Liver (tissue), 9 donors: Measurements from ENCODE around the gene TCEA2. TPM values are rescaled to one million over a fixed set of nuclear protein-coding genes. Genes with fewer than 3 reads are reported as not detected.

ENCODE experiments used
- DNase-seq: peaks from one replicate; pipeline ENCODE4 v3.0.0-alpha.2; 2017; ENCODE audit warnings: low spot score
- H3K27ac ChIP-seq, 2 donors: one replicate each; pipeline ENCODE4 v1.7.0; 2013; ENCODE audit warnings: inconsistent platforms in 2 of 2, low read length in 2 of 2, control low read depth in 1 of 2, low read depth in 1 of 2, mild to moderate bottlenecking in 1 of 2
- H3K27me3 ChIP-seq, 4 donors: one replicate each; pipeline versions ENCODE4 v1.6.1 to v1.7.0; 2013; ENCODE audit warnings: low read length in 3 of 4, inconsistent platforms in 1 of 4, mild to moderate bottlenecking in 1 of 4, moderate library complexity in 1 of 4; ENCODE audit not compliant: control insufficient read depth in 4 of 4, insufficient read depth in 4 of 4
- H3K36me3 ChIP-seq, 4 donors: one replicate each; pipeline versions ENCODE4 v1.6.1 to v1.7.0; 2013; ENCODE audit warnings: low read length in 3 of 4, mild to moderate bottlenecking in 3 of 4, low read depth in 1 of 4, moderate library complexity in 1 of 4; ENCODE audit not compliant: control insufficient read depth in 4 of 4, insufficient read depth in 3 of 4
- H3K4me1 ChIP-seq, 4 donors: one replicate each; pipeline versions ENCODE4 v1.6.1 to v1.7.0; 2013; ENCODE audit warnings: low read length in 3 of 4, mild to moderate bottlenecking in 3 of 4, moderate library complexity in 1 of 4; ENCODE audit not compliant: control insufficient read depth in 4 of 4, insufficient read depth in 4 of 4
- H3K4me3 ChIP-seq, 3 donors: one replicate each; pipeline versions ENCODE4 v1.6.1 to v1.7.0; 2013; ENCODE audit warnings: low read length in 3 of 3, control low read depth in 1 of 3, low read depth in 1 of 3, mild to moderate bottlenecking in 1 of 3
- H3K9ac ChIP-seq, 2 donors: one replicate each; pipeline ENCODE4 v1.7.0; 2013; ENCODE audit warnings: low read length in 2 of 2, mild to moderate bottlenecking in 2 of 2, moderate library complexity in 2 of 2, control low read depth in 1 of 2, low read depth in 1 of 2
- H3K9me3 ChIP-seq, 4 donors: one replicate each; pipeline versions ENCODE4 v1.6.1 to v1.7.0; 2013; ENCODE audit warnings: low read length in 3 of 4; ENCODE audit not compliant: control insufficient read depth in 4 of 4
- EGR1 ChIP-seq, 2 donors: IDR thresholded peaks; 2 replicates each; pipeline ENCODE4 v1.6.1; 2016 to 2018; ENCODE audit warnings: antibody characterized with exemption in 2 of 2, low read depth in 2 of 2
- FOXA1 ChIP-seq: IDR thresholded peaks from 2 replicates; pipeline ENCODE4 v1.6.1; 2016; ENCODE audit warnings: antibody characterized with exemption
- FOXA2 ChIP-seq: IDR thresholded peaks from 2 replicates; pipeline ENCODE4 v1.6.1; 2016; ENCODE audit warnings: antibody characterized with exemption
- GABPA ChIP-seq, 2 donors: IDR thresholded peaks in 1 of 2; conservative IDR thresholded peaks in 1 of 2; 2 replicates each; pipeline ENCODE4 v1.6.1; 2016; ENCODE audit warnings: antibody characterized with exemption in 2 of 2, mild to moderate bottlenecking in 1 of 2, moderate library complexity in 1 of 2
- HNF4A ChIP-seq, 2 donors: conservative IDR thresholded peaks; 2 replicates each; pipeline ENCODE4 v1.6.1; 2016; ENCODE audit warnings: antibody characterized with exemption in 2 of 2, mild to moderate bottlenecking in 2 of 2
- HNF4G ChIP-seq: IDR thresholded peaks from 2 replicates; pipeline ENCODE4 v1.6.1; 2016; ENCODE audit warnings: antibody characterized with exemption
- JUND ChIP-seq, 2 donors: IDR thresholded peaks; 2 replicates each; pipeline ENCODE4 v1.6.1; 2016; ENCODE audit warnings: antibody characterized with exemption in 2 of 2
- NR2F2 ChIP-seq: IDR thresholded peaks from 2 replicates; pipeline ENCODE4 v1.6.1; 2016; ENCODE audit warnings: antibody characterized with exemption
- RAD21 ChIP-seq, 2 donors: IDR thresholded peaks; 2 replicates each; pipeline ENCODE4 v1.6.1; 2016; ENCODE audit warnings: antibody characterized with exemption in 2 of 2, mild to moderate bottlenecking in 2 of 2
- RXRA ChIP-seq, 2 donors: IDR thresholded peaks; 2 replicates each; pipeline ENCODE4 v1.6.1; 2017 to 2018; ENCODE audit warnings: antibody characterized with exemption in 2 of 2, mild to moderate bottlenecking in 1 of 2
- SP1 ChIP-seq: IDR thresholded peaks from 2 replicates; pipeline ENCODE4 v1.6.1; 2018; ENCODE audit warnings: antibody characterized with exemption, mild to moderate bottlenecking
- TAF1 ChIP-seq: conservative IDR thresholded peaks from 2 replicates; pipeline ENCODE4 v1.6.1; 2016; ENCODE audit warnings: antibody characterized with exemption, mild to moderate bottlenecking
- YY1 ChIP-seq: IDR thresholded peaks from 2 replicates; pipeline ENCODE4 v1.6.1; 2016; ENCODE audit warnings: antibody characterized with exemption, mild to moderate bottlenecking
- WGBS: extraction: QIAGEN DNeasy Blood & Tissue Kit; methylation state at CpG from one replicate; pipeline ENCODE4 v1.1.7; 2013; 5-methylcytosine and 5-hydroxymethylcytosine counted together
- polyA plus RNA-seq, 2 donors: library from polyadenylated mRNA; stranded (reverse) in 1 of 2; unstranded in 1 of 2; fragments of 200-250 nt in 1 of 2; fragments of >200 nt in 1 of 2; fragmentation: Nextera tagmentation in 1 of 2; extraction: Ambion mirVana in 1 of 2; gene quantifications; one replicate each; pipeline versions ENCODE4 v1.2.1 to v1.2.3, GENCODE V29; 2013 to 2015
- total RNA-seq, 2 donors: library from RNA; depleted of rRNA; stranded (reverse); fragments of >200 nt; gene quantifications; one replicate each; pipeline ENCODE4 v1.2.3, GENCODE V29; 2014
- TF ChIP-seq, protein P1 (sequence below): fragments of 150-350 bp; IDR thresholded peaks from 2 replicates; pipeline ENCODE4 v1.5.1; 2017; ENCODE audit warnings: improper control_type of control experiment, low read depth, low read length; ENCODE audit not compliant: missing input control
- TF ChIP-seq, protein P2 (sequence below): IDR thresholded peaks from 2 replicates; pipeline ENCODE4 v1.6.1; 2016; ENCODE audit warnings: antibody characterized with exemption
- TF ChIP-seq, protein P3 (sequence below): IDR thresholded peaks from 2 replicates; pipeline ENCODE4 v1.6.1; 2016; ENCODE audit warnings: antibody characterized with exemption, mild to moderate bottlenecking
- TF ChIP-seq, protein P4 (sequence below): IDR thresholded peaks from 2 replicates; pipeline ENCODE4 v1.6.1; 2016; ENCODE audit warnings: antibody characterized with exemption
- TF ChIP-seq, protein P5 (sequence below): IDR thresholded peaks from 2 replicates; pipeline ENCODE4 v1.6.1; 2016; ENCODE audit warnings: antibody characterized with exemption
- donor health status: healthy.
- donor health status: healthy.
- donor health status: healthy.
- donor health status: healthy.
- donor health status: healthy.

Gene TCEA2
- total and polyA plus RNA-seq, 4 donors: 4.6 to 22.6 (median 11.8) TPM

DNA sequence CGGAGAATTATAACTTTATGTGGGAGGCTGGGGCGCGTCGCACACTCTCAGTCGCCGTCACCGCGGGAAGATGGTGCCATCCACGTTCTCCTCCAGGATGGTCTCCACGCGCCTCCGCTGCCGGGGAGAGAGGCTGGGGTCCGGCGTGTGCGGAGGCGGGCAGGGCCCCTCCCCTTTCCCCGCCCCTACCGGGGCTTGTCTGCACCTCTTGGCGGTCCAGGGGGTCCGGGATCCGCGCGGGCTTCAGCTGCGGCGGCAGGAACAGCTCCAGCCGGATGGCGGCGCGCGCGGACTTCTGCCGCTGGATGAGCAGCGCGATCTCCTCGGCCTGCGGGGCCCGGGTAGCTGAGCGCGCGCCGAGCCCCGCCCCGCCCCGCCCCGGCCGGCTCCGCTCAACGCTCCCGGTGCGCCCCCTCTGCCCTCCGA, 20.4 kb downstream of the TCEA2 start:
- Histone ChIP-seq H3K36me3 (no peaks in the 10 kb centered on the region), H3K4me1 (peaks cover 14 to 29% (median 19%) of the 10 kb centered on the region in 4 donors), H3K9me3 (no peaks in the 10 kb centered on the region), H3K9ac (no peak overlapping the region), H3K27ac (no peak overlapping the region), H3K27me3 (peaks cover 0 to 6% (median 0%) of the 10 kb centered on the region in 4 donors), H3K4me3 (peak overlapping the region in 1 of 3 donors; percentile 53)
- DNase-seq: peak; percentile 58
- TF ChIP-seq NR2F2 (no peak), RAD21 (IDR thresholded peaks at IDR 0.05) (peak in 1 of 2 donors; percentile 62), FOXA2 (no peak)
- TF ChIP-seq, protein P1, sequence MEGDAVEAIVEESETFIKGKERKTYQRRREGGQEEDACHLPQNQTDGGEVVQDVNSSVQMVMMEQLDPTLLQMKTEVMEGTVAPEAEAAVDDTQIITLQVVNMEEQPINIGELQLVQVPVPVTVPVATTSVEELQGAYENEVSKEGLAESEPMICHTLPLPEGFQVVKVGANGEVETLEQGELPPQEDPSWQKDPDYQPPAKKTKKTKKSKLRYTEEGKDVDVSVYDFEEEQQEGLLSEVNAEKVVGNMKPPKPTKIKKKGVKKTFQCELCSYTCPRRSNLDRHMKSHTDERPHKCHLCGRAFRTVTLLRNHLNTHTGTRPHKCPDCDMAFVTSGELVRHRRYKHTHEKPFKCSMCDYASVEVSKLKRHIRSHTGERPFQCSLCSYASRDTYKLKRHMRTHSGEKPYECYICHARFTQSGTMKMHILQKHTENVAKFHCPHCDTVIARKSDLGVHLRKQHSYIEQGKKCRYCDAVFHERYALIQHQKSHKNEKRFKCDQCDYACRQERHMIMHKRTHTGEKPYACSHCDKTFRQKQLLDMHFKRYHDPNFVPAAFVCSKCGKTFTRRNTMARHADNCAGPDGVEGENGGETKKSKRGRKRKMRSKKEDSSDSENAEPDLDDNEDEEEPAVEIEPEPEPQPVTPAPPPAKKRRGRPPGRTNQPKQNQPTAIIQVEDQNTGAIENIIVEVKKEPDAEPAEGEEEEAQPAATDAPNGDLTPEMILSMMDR: peak; percentile 38
- WGBS: 2% methylated on average over 52 of the region's 52 CpGs

DNA sequence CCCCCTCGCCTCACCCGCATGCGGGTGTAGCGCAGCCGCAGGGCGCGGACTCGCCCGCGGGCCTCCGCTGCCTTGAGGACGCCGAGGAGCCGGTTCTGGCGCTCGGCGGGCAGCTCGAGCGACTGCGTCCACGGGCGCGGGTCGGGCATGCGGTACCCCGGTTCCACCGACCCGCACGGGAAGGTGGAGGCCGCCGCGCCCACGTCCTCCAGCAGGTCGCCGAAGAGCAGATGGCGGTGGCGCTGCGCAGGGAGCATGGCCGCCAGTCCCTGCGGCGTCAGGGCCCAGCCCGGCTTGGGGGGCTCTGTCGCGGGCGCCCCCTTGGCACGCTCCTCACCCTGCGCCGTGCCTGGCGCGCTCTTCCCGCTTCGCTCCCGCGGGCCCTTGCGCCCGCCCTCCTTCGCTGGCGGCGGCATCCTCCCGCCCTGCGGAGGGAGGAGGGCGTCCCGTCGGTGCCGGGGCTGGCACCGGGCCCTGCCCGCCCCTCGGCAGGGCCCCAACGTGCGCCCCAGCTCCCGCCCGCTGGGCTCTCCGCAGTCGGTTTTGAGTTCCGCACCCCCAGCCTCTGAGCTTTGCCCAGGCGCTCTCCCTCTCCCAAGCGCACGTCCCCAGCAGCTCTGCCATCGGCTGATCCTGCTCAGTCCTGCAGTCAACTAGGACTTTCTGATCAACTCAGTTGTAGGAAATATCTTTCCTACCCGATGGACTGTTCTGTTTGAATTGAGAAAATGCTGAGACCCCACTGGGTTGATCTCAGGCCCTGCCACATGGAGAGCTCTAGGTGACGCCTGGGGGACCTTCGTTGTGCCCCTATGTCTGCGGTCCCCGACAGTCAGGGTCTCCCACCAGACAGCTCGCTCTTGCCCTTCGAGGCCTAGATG, 21.0 kb downstream of the TCEA2 start, which contains the start of gene LKAAEAR1:
Gene LKAAEAR1, minus strand, starts transcription at position 595 of the 881 bp plus-strand sequence. Its CDS starts 179 bp downstream, at position 416.
- Histone ChIP-seq H3K9ac (no peak within 1 kb of the TSS), H3K4me3 (peak within 1 kb of the TSS in 2 of 3 donors; percentile 16 to 53), H3K4me1 (peaks cover 10 to 23% (median 16%) of the 10 kb centered on the region in 4 donors), H3K27ac (no peak within 1 kb of the TSS), H3K36me3 (no peaks in the 10 kb centered on the region), H3K9me3 (no peaks in the 10 kb centered on the region), H3K27me3 (peaks cover 0 to 6% (median 0%) of the 10 kb centered on the region in 4 donors)
- no peak for DNase-seq
- TF ChIP-seq, protein P2, sequence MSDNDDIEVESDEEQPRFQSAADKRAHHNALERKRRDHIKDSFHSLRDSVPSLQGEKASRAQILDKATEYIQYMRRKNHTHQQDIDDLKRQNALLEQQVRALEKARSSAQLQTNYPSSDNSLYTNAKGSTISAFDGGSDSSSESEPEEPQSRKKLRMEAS: no peak
- TF ChIP-seq HNF4A (conservative IDR thresholded peaks at IDR 0.05): no peak
- TF ChIP-seq, protein P1: no peak
- TF ChIP-seq FOXA1: no peak
- no peak for TF ChIP-seq YY1
- no peak for TF ChIP-seq NR2F2
- TF ChIP-seq HNF4G: no peak
- no peak for TF ChIP-seq RAD21 (IDR thresholded peaks at IDR 0.05)
- TF ChIP-seq, protein P3, sequence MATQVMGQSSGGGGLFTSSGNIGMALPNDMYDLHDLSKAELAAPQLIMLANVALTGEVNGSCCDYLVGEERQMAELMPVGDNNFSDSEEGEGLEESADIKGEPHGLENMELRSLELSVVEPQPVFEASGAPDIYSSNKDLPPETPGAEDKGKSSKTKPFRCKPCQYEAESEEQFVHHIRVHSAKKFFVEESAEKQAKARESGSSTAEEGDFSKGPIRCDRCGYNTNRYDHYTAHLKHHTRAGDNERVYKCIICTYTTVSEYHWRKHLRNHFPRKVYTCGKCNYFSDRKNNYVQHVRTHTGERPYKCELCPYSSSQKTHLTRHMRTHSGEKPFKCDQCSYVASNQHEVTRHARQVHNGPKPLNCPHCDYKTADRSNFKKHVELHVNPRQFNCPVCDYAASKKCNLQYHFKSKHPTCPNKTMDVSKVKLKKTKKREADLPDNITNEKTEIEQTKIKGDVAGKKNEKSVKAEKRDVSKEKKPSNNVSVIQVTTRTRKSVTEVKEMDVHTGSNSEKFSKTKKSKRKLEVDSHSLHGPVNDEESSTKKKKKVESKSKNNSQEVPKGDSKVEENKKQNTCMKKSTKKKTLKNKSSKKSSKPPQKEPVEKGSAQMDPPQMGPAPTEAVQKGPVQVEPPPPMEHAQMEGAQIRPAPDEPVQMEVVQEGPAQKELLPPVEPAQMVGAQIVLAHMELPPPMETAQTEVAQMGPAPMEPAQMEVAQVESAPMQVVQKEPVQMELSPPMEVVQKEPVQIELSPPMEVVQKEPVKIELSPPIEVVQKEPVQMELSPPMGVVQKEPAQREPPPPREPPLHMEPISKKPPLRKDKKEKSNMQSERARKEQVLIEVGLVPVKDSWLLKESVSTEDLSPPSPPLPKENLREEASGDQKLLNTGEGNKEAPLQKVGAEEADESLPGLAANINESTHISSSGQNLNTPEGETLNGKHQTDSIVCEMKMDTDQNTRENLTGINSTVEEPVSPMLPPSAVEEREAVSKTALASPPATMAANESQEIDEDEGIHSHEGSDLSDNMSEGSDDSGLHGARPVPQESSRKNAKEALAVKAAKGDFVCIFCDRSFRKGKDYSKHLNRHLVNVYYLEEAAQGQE: no peak
- TF ChIP-seq GABPA (IDR thresholded peaks at IDR 0.05 in 1 of 2, conservative IDR thresholded peaks at IDR 0.05 in 1 of 2): no peak
- TF ChIP-seq TAF1: no peak
- no peak for TF ChIP-seq JUND (IDR thresholded peaks at IDR 0.05)
- TF ChIP-seq EGR1 (IDR thresholded peaks at IDR 0.05; ENCODE audit: low read depth in 2 of 2): no peak
- no peak for TF ChIP-seq RXRA (IDR thresholded peaks at IDR 0.05)
- TF ChIP-seq FOXA2: no peak
- TF ChIP-seq, protein P4, sequence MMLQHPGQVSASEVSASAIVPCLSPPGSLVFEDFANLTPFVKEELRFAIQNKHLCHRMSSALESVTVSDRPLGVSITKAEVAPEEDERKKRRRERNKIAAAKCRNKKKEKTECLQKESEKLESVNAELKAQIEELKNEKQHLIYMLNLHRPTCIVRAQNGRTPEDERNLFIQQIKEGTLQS: no peak
- TF ChIP-seq SP1: no peak
- TF ChIP-seq, protein P5, sequence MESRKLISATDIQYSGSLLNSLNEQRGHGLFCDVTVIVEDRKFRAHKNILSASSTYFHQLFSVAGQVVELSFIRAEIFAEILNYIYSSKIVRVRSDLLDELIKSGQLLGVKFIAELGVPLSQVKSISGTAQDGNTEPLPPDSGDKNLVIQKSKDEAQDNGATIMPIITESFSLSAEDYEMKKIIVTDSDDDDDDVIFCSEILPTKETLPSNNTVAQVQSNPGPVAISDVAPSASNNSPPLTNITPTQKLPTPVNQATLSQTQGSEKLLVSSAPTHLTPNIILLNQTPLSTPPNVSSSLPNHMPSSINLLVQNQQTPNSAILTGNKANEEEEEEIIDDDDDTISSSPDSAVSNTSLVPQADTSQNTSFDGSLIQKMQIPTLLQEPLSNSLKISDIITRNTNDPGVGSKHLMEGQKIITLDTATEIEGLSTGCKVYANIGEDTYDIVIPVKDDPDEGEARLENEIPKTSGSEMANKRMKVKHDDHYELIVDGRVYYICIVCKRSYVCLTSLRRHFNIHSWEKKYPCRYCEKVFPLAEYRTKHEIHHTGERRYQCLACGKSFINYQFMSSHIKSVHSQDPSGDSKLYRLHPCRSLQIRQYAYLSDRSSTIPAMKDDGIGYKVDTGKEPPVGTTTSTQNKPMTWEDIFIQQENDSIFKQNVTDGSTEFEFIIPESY: no peak
- 3% methylated on average over 86 of the region's 86 CpGs for WGBS
